Psoas muscle (tissue), 8 donors: ENCODE measurements around the gene CIC. TPM values are rescaled to one million over a fixed set of nuclear protein-coding genes. Genes with fewer than 3 reads are reported as not detected.

ENCODE experiments used
- ATAC-seq, 4 donors: fragments of 200-7000 bp; cut with Tn5 transposase; one replicate each; pipeline ENCODE4 v1.9.1; 2020; ENCODE audit warnings: moderate library complexity in 3 of 4, mild to moderate bottlenecking in 2 of 4
- DNase-seq, 2 donors: peaks; one replicate each; pipeline ENCODE4 v3.0.0-alpha.2; 2020
- H3K27ac ChIP-seq: fragments of 200-600 bp; one replicate; pipeline ENCODE4 v1.8.0; 2022
- H3K27me3 ChIP-seq, 3 donors: fragments of 200-600 bp in 1 of 3; one replicate each; pipeline versions ENCODE4 v1.6.1 to v1.8.0; 2013 to 2022; ENCODE audit warnings: low read length in 2 of 3, mild to moderate bottlenecking in 2 of 3, moderate library complexity in 1 of 3; ENCODE audit not compliant: insufficient read depth in 3 of 3
- H3K36me3 ChIP-seq, 2 donors: fragments of 200-600 bp in 1 of 2; one replicate each; pipeline versions ENCODE4 v1.6.1 to v1.8.0; 2013 to 2022; ENCODE audit warnings: low read depth in 1 of 2, mild to moderate bottlenecking in 1 of 2, moderate library complexity in 1 of 2; ENCODE audit not compliant: insufficient read depth in 1 of 2
- H3K4me1 ChIP-seq: fragments of 200-600 bp; one replicate; pipeline ENCODE4 v1.8.0; 2022
- H3K4me3 ChIP-seq: fragments of 200-600 bp; one replicate; pipeline ENCODE4 v1.8.0; 2022; ENCODE audit warnings: mild to moderate bottlenecking
- H3K9me3 ChIP-seq: fragments of 200-600 bp; one replicate; pipeline ENCODE4 v1.8.0; 2022
- CTCF ChIP-seq: fragments of 200-600 bp; IDR thresholded peaks from one replicate; pipeline ENCODE4 v1.8.0; 2022; ENCODE audit warnings: antibody characterized with exemption
- WGBS, 3 donors: extraction: QIAGEN DNeasy Blood & Tissue Kit; methylation state at CpG; one replicate each; pipeline versions ENCODE4 v1.1.6 to v1.1.7; 2013; 5-methylcytosine and 5-hydroxymethylcytosine counted together
- intact Hi-C, 2 donors: fragments of 100-400 bp; cut with DNase I; formaldehyde crosslinking; loops; one replicate each; pipeline versions ENCODE4 v1.11.0 to v1.14.2; 2022
- polyA plus RNA-seq, 3 donors: library from polyadenylated mRNA; stranded (reverse); fragments of 200-250 nt; gene quantifications; one replicate each; pipeline ENCODE4 v1.2.3, GENCODE V29; 2013
- total RNA-seq, 4 donors: library from RNA; stranded (reverse); fragmentation: NEBNext Ultra II Directional in 2 of 4; extraction: Animal tissue kit (Norgen Biotek cat#: 25700) in 2 of 4; gene quantifications; one replicate each; pipeline versions ENCODE4 v1.2.1 to v1.2.4, GENCODE V29; 2021 to 2023
- donor health status: healthy with polysubstance abuse.
- donor health status: DM: no; HTN: no; CAD: no; lungs with moderate emphysema.
- donor health status: Bipolar disorder and iron deficiency.
- donor health status: healthy.
- donor health status: DM: yes; HTN: yes; CAD: no.
- donor health status: DM: no; HTN: no; CAD: no.
- donor health status: DM: no; HTN: no; CAD: no.
- donor health status: DM: yes; HTN: yes; CAD: no.

The CIC gene
- total and polyA plus RNA-seq, 7 donors = 17.1 to 55.0 (median 36.4) TPM

- intact Hi-C loops = loop anchor here in 1 of 2 donors (5.0 kb wide), 1 partner anchor 194 kb away; the partner anchor contains the start of gene POU2F2
- Histone ChIP-seq H3K9me3 (no peaks in the 10 kb centered on the region), H3K4me1 (peaks cover 17% of the 10 kb centered on the region), H3K27me3 (peaks cover 0 to 22% (median 14%) of the 10 kb centered on the region in 3 donors), H3K27ac (peak overlapping the region; percentile 77), H3K4me3 (peak overlapping the region; percentile 91), H3K36me3 (no peaks in the 10 kb centered on the region)
- WGBS, 3 donors = 2 to 4% (median 4%) methylated on average over 37 of the region's 37 CpGs
- ATAC-seq (peak; percentile 21 to 46 (median 29)), DNase-seq (peak; percentile 41 to 68)
- TF ChIP-seq CTCF = peak; percentile 9
Observed at GRCh38 chr19:42325896-42326771, 57.1 kb downstream of the CIC start.

- Histone ChIP-seq H3K36me3 (no peaks in the 10 kb centered on the region), H3K9me3 (no peaks in the 10 kb centered on the region), H3K27me3 (peaks cover 0 to 22% (median 14%) of the 10 kb centered on the region in 3 donors), H3K4me1 (peaks cover 17% of the 10 kb centered on the region), H3K4me3 (peak overlapping the region; percentile 91), H3K27ac (no peak overlapping the region)
- intact Hi-C loops = loop anchor here in 1 of 2 donors (5.0 kb wide), 1 partner anchor 195 kb away; the partner anchor contains the start of gene POU2F2
- ATAC-seq = no peak
- DNase-seq = no peak
- TF ChIP-seq CTCF = no peak
Observed at GRCh38 chr19:42326969-42327368, 57.9 kb downstream of the CIC start.

GRCh38 chr19:42327381-42327780, 58.3 kb downstream of the CIC start:
- H3K36me3 ChIP-seq = no peaks in the 10 kb centered on the region
- DNase-seq (no peak), ATAC-seq (no peak)
- no peak for TF ChIP-seq CTCF
- 76 to 88% (median 84%) methylated on average over 5 of the region's 5 CpGs for WGBS, 3 donors
- H3K4me1 ChIP-seq = peaks cover 17% of the 10 kb centered on the region
- H3K27me3 ChIP-seq = peaks cover 0 to 22% (median 14%) of the 10 kb centered on the region in 3 donors
- intact Hi-C loops = loop anchor here in 1 of 2 donors (5.0 kb wide), 1 partner anchor 195 kb away; the partner anchor contains the start of gene POU2F2
- H3K9me3 ChIP-seq = no peaks in the 10 kb centered on the region
- peak overlapping the region; percentile 91 for H3K4me3 ChIP-seq
- H3K27ac ChIP-seq = no peak overlapping the region

GRCh38 chr19:42328106-42328505, 59.1 kb downstream of the CIC start:
- ATAC-seq (no peak), DNase-seq (no peak)
- no peaks in the 10 kb centered on the region for H3K9me3 ChIP-seq
- H3K27me3 ChIP-seq = peaks cover 0 to 18% (median 14%) of the 10 kb centered on the region in 3 donors
- no peak for TF ChIP-seq CTCF
- no peak overlapping the region for H3K27ac ChIP-seq
- H3K36me3 ChIP-seq = no peaks in the 10 kb centered on the region
- H3K4me1 ChIP-seq = peaks cover 17% of the 10 kb centered on the region
- intact Hi-C loops = loop anchor here in 1 of 2 donors (5.0 kb wide), 1 partner anchor 196 kb away; the partner anchor contains the start of gene POU2F2
- WGBS, 3 donors = 57 to 81% (median 67%) methylated on average over 1 of the region's 1 CpG
- no peak overlapping the region for H3K4me3 ChIP-seq
